Naive thymus-derived CD8-positive, alpha-beta T cell (primary cell): ENCODE measurements around the gene PARD3. TPM values are rescaled to one million over a fixed set of nuclear protein-coding genes. Genes with fewer than 3 reads are reported as not detected.

Experiments
- ATAC-seq, 2 donors: fragments of 150-1000 bp; cut with Tn5 transposase in 1 of 2; sonication (Bioruptor Pico), chemical (Tn5 transposase) in 1 of 2; 1 replicate in 1 of 2; 2 replicates in 1 of 2; pipeline ENCODE4 v1.10.0; 2021; ENCODE audit warnings: mild to moderate bottlenecking in 2 of 2, moderate library complexity in 2 of 2
- POLR2A ChIA-PET: fragments of 350-600 bp; sonication (Branson Sonifier 250); formaldehyde crosslinking; loops from one replicate; lab custom pipeline; 2021; ENCODE audit warnings: antibody characterized with exemption; lab: Charles Lee
- DNase-seq, 10 donors: peaks; one replicate each; pipeline versions ENCODE4 v3.0.0 to v3.0.0-alpha.2; 2020 to 2022
- H3K27ac Mint-ChIP-seq, 10 donors: one replicate each; pipeline ENCODE4 v1.8.0; 2020 to 2022; ENCODE audit warnings: mild to moderate bottlenecking in 10 of 10, mixed read lengths in 10 of 10, moderate library complexity in 4 of 10, inconsistent platforms in 1 of 10
- H3K27me3 Mint-ChIP-seq, 5 donors: one replicate each; pipeline ENCODE4 v1.8.0; 2021 to 2022; ENCODE audit warnings: mixed read lengths in 5 of 5
- H3K36me3 Mint-ChIP-seq, 3 donors: one replicate each; pipeline ENCODE4 v1.8.0; 2020 to 2022; ENCODE audit warnings: mixed read lengths in 3 of 3, mild to moderate bottlenecking in 2 of 3, inconsistent platforms in 1 of 3
- H3K4me1 Mint-ChIP-seq, 4 donors: one replicate each; pipeline ENCODE4 v1.8.0; 2021 to 2022; ENCODE audit warnings: mixed read lengths in 4 of 4
- H3K4me3 Mint-ChIP-seq, 10 donors: one replicate each; pipeline ENCODE4 v1.8.0; 2020 to 2022; ENCODE audit warnings: mild to moderate bottlenecking in 10 of 10, mixed read lengths in 10 of 10, moderate library complexity in 6 of 10, inconsistent platforms in 1 of 10
- H3K9me3 Mint-ChIP-seq, 9 donors: one replicate each; pipeline ENCODE4 v1.8.0; 2020 to 2022; ENCODE audit warnings: mixed read lengths in 9 of 9, mild to moderate bottlenecking in 3 of 9, inconsistent platforms in 1 of 9, moderate library complexity in 1 of 9
- polyA plus RNA-seq, 3 donors: library from polyadenylated mRNA; unstranded; fragments of 300-500 nt; fragmentation: Illumina TruSeq; gene quantifications; one replicate each; pipeline ENCODE4 v1.2.3, GENCODE V29; 2021
- total RNA-seq, 8 experiments: library from RNA in 2 of 8; stranded (reverse) in 2 of 8; gene quantifications; one replicate each; pipeline ENCODE4 v1.2.3 and lab custom pipeline; 2021 to 2026

The PARD3 gene
- total RNA-seq (under 1 TPM; 0.14 to 0.18 TPM), polyA plus RNA-seq (under 1 TPM; 0.10 to 0.51 (median 0.40) TPM), total RNA-seq (lab: John Stamatoyannopoulos, UW) (0.43 to 2.5 (median 1.1) reads per million in 6 experiments)

- H3K36me3 Mint-ChIP-seq = no peaks in the 10 kb centered on the region
- no peak for ATAC-seq
- no peak for DNase-seq
- POLR2A ChIA-PET = no interaction called here
- H3K27me3 Mint-ChIP-seq = peaks cover 34 to 65% (median 54%) of the 10 kb centered on the region in 5 donors
- peaks cover 0 to 20% (median 13%) of the 10 kb centered on the region in 4 donors for H3K4me1 Mint-ChIP-seq
- H3K4me3 Mint-ChIP-seq = peak within 1 kb of the TSS; percentile 50 to 80 (median 70)
- H3K9me3 Mint-ChIP-seq = no peaks in the 10 kb centered on the region
- no peak within 1 kb of the TSS for H3K27ac Mint-ChIP-seq
Measured at GRCh38 chr10:34815185-34816084, at the start of gene PARD3. PARD3 (minus strand) TSS chr10:34815296; CDS start chr10:34814995, 301 bp downstream.

- Mint-ChIP-seq H3K36me3 (no peaks in the 10 kb centered on the region), H3K4me3 (no peak overlapping the region), H3K9me3 (no peaks in the 10 kb centered on the region), H3K27ac (no peak overlapping the region), H3K27me3 (peaks cover 2 to 11% (median 5%) of the 10 kb centered on the region in 5 donors), H3K4me1 (peaks cover 0 to 8% (median 2%) of the 10 kb centered on the region in 4 donors)
- DNase-seq (no peak), ATAC-seq (no peak)
- POLR2A ChIA-PET = no interaction called here
Measured at GRCh38 chr10:34864149-34865067, 49.3 kb upstream of the PARD3 start.

- H3K4me1 Mint-ChIP-seq = no peaks in the 10 kb centered on the region
- no peaks in the 10 kb centered on the region for H3K9me3 Mint-ChIP-seq
- ATAC-seq (no peak), DNase-seq (no peak)
- peak overlapping the region in 1 of 10 donors; percentile 67 for H3K27ac Mint-ChIP-seq
- POLR2A ChIA-PET = no interaction called here
- no peaks in the 10 kb centered on the region for H3K36me3 Mint-ChIP-seq
- H3K27me3 Mint-ChIP-seq = peaks cover under 1 to 16% (median 6%) of the 10 kb centered on the region in 5 donors
- no peak overlapping the region for H3K4me3 Mint-ChIP-seq
Measured at GRCh38 chr10:34862892-34863291, 47.8 kb upstream of the PARD3 start.

GRCh38 chr10:34861293-34862021, 46.4 kb upstream of the PARD3 start:
- ATAC-seq = no peak
- POLR2A ChIA-PET = interaction anchor here (0.6 kb wide), 1 partner anchor 15 kb away, joined by 3 read pairs; no protein-coding TSS in a partner anchor
- Mint-ChIP-seq H3K27ac (no peak overlapping the region), H3K4me3 (no peak overlapping the region), H3K36me3 (no peaks in the 10 kb centered on the region), H3K4me1 (no peaks in the 10 kb centered on the region), H3K9me3 (no peaks in the 10 kb centered on the region), H3K27me3 (peaks cover 4 to 19% (median 9%) of the 10 kb centered on the region in 5 donors)
- no peak for DNase-seq

DNA sequence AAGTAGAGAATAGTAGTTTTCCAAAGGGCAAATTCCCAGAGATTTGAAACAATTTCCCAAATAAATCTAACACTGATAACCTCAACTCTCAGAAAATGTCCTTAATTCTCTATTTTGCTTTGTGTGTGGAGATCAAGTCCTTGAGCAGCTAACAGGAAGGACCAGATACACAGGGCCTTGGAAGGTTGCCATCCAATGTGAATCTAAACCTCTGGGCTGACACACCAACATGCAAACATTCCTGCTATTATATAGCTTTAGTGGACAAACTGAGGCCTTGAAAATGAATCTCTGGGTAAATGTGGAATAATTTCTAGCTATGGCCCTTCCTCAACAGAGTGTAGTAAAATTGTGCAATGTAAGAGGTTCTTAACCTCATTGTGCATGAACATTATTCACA, 44.1 kb upstream of the PARD3 start:
- POLR2A ChIA-PET = no interaction called here
- H3K4me3 Mint-ChIP-seq = no peak overlapping the region
- DNase-seq = no peak
- H3K27me3 Mint-ChIP-seq = peaks cover 4 to 13% (median 12%) of the 10 kb centered on the region in 5 donors
- H3K27ac Mint-ChIP-seq = peak overlapping the region in 1 of 10 donors; percentile 6
- no peaks in the 10 kb centered on the region for H3K9me3 Mint-ChIP-seq
- no peaks in the 10 kb centered on the region for H3K4me1 Mint-ChIP-seq
- H3K36me3 Mint-ChIP-seq = no peaks in the 10 kb centered on the region
- no peak for ATAC-seq

DNA sequence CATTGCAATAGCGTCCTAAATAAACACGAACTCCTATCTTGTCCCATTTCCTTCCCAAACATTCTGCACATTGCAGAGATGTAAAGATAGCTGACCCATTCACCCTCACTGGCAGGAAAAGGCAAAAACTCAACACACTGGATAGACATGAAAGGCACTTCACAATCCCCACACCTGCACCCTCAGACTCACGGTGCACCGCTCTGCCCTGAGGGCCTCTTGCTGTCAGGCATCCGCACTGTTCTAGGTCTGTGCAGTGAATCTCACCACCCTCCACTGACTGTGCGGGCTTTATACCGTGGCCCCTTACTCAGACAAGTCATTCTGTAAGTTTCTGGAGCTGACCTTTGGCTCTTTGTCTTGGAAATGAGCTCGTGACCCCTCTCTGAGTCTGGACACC, 42.9 kb upstream of the PARD3 start:
- ATAC-seq = no peak
- POLR2A ChIA-PET = no interaction called here
- no peak overlapping the region for H3K4me3 Mint-ChIP-seq
- H3K36me3 Mint-ChIP-seq = no peaks in the 10 kb centered on the region
- H3K27me3 Mint-ChIP-seq = peaks cover 4 to 13% (median 11%) of the 10 kb centered on the region in 5 donors
- DNase-seq = no peak
- H3K9me3 Mint-ChIP-seq = no peaks in the 10 kb centered on the region
- no peak overlapping the region for H3K27ac Mint-ChIP-seq
- no peaks in the 10 kb centered on the region for H3K4me1 Mint-ChIP-seq

- Mint-ChIP-seq H3K36me3 (no peaks in the 10 kb centered on the region), H3K27me3 (peaks cover 4 to 12% (median 11%) of the 10 kb centered on the region in 5 donors), H3K4me3 (no peak overlapping the region), H3K27ac (no peak overlapping the region), H3K9me3 (no peaks in the 10 kb centered on the region), H3K4me1 (no peaks in the 10 kb centered on the region)
- POLR2A ChIA-PET = no interaction called here
- DNase-seq (no peak), ATAC-seq (no peak)
Measured at GRCh38 chr10:34854147-34854601, 39.1 kb upstream of the PARD3 start.

DNA sequence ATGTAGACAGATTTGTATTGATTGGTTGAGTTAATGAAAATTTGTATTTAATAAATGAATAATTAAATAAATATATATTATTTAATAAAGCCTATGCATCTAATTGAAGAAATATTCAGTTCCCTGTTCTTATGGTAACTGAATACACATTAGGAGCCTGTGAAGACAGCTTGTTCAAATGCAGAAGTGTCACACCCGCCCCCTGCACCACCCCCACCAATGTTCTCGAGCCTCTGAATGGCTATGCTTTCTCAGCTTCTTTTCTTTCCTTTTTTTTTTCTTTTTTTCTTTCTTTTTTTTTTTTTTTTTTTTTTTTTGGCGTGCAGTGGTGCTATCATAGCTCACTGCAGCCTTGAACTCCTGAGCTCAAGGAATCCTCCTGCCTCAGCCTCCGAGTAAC, 38.3 kb upstream of the PARD3 start:
- ATAC-seq (no peak), DNase-seq (no peak)
- Mint-ChIP-seq H3K4me3 (no peak overlapping the region), H3K27me3 (peaks cover 4 to 11% (median 10%) of the 10 kb centered on the region in 5 donors), H3K9me3 (no peaks in the 10 kb centered on the region), H3K4me1 (no peaks in the 10 kb centered on the region), H3K36me3 (no peaks in the 10 kb centered on the region), H3K27ac (no peak overlapping the region)
- POLR2A ChIA-PET = no interaction called here

- no peak for ATAC-seq
- peaks cover 0 to 4% (median 0%) of the 10 kb centered on the region in 5 donors for H3K27me3 Mint-ChIP-seq
- POLR2A ChIA-PET = no interaction called here
- no peak overlapping the region for H3K27ac Mint-ChIP-seq
- H3K4me1 Mint-ChIP-seq = no peaks in the 10 kb centered on the region
- no peak overlapping the region for H3K4me3 Mint-ChIP-seq
- no peak for DNase-seq
- H3K36me3 Mint-ChIP-seq = no peaks in the 10 kb centered on the region
- H3K9me3 Mint-ChIP-seq = no peaks in the 10 kb centered on the region
Measured at GRCh38 chr10:34850558-34850957, 35.5 kb upstream of the PARD3 start.

GRCh38 chr10:34850036-34850435, 34.9 kb upstream of the PARD3 start:
- no peak overlapping the region for H3K4me3 Mint-ChIP-seq
- H3K27me3 Mint-ChIP-seq = peaks cover 0 to 4% (median 0%) of the 10 kb centered on the region in 5 donors
- ATAC-seq (no peak), DNase-seq (no peak)
- H3K27ac Mint-ChIP-seq = no peak overlapping the region
- H3K4me1 Mint-ChIP-seq = no peaks in the 10 kb centered on the region
- no peaks in the 10 kb centered on the region for H3K36me3 Mint-ChIP-seq
- no peaks in the 10 kb centered on the region for H3K9me3 Mint-ChIP-seq
- POLR2A ChIA-PET = no interaction called here

- Mint-ChIP-seq H3K27me3 (peaks cover 0 to 10% (median 3%) of the 10 kb centered on the region in 5 donors), H3K4me1 (no peaks in the 10 kb centered on the region), H3K27ac (no peak overlapping the region), H3K9me3 (no peaks in the 10 kb centered on the region), H3K4me3 (no peak overlapping the region), H3K36me3 (no peaks in the 10 kb centered on the region)
- no peak for DNase-seq
- ATAC-seq = no peak
- POLR2A ChIA-PET = no interaction called here
Measured at GRCh38 chr10:34845070-34845469, 30.0 kb upstream of the PARD3 start.

DNA sequence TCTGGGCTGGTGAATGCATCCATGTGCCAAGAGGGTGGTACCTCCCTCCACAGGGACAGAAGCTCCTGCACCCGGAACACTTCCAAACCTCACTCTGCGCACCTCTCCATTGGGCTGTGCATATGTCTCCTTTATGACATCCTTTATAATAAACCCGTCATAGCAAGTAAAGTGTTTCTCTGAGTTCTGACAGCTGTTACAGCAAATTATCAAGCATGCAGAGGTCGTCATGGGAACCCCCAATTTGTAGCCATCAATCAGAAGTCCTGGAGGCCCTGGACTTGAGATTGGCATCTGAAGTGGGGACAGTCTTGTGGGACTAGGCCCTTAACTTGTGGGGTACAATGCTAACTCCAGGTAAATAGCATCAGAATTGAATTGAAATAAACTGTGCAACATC, 29.4 kb upstream of the PARD3 start:
- Mint-ChIP-seq H3K4me1 (no peaks in the 10 kb centered on the region), H3K36me3 (no peaks in the 10 kb centered on the region), H3K27ac (no peak overlapping the region), H3K9me3 (no peaks in the 10 kb centered on the region), H3K4me3 (no peak overlapping the region), H3K27me3 (peaks cover under 1 to 10% (median 4%) of the 10 kb centered on the region in 5 donors)
- POLR2A ChIA-PET = no interaction called here
- ATAC-seq = no peak
- DNase-seq = no peak
